Measurements from ENCODE around the gene BLTP2. TPM values are rescaled to one million over a fixed set of nuclear protein-coding genes. Genes with fewer than 3 reads are reported as not detected.
A peak's percentile ranks its signal among the peaks of the same experiment; 100 is the strongest.

BLTP2 gene
- total and polyA plus RNA-seq, 7 donors, result 23.6 to 100 (median 71.0) TPM

DNA sequence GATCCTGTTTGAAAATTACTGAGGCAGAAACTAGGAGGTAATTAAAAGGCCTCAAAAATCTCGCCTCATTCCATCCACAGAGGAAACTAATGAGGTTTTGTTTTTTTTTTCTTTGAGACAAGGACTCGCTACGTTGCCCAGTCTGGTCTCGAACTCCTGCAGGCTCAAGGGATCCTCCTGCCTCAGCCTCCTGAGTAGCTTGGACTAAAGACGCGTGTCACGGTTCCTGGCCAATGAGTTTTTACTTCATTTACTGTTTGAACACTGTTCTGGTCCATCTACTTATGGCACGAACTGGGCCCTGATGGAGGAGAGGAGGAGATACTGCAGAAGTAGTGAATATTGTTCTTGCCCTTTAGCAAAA, 600 bp upstream of the BLTP2 start:
- peaks cover 8 to 60% of the 10 kb centered on the region in 2 donors for H3K36me3 ChIP-seq (ENCODE audit: insufficient read depth in 1 of 2, low read depth in 1 of 2)
- 20 to 40% (median 31%) methylated on average over 8 of the region's 8 CpGs for WGBS, 3 donors
- H3K27me3 ChIP-seq (ENCODE audit: insufficient read depth in 3 of 3, low read length in 2 of 3), result no peaks in the 10 kb centered on the region
- TF ChIP-seq, protein P1, sequence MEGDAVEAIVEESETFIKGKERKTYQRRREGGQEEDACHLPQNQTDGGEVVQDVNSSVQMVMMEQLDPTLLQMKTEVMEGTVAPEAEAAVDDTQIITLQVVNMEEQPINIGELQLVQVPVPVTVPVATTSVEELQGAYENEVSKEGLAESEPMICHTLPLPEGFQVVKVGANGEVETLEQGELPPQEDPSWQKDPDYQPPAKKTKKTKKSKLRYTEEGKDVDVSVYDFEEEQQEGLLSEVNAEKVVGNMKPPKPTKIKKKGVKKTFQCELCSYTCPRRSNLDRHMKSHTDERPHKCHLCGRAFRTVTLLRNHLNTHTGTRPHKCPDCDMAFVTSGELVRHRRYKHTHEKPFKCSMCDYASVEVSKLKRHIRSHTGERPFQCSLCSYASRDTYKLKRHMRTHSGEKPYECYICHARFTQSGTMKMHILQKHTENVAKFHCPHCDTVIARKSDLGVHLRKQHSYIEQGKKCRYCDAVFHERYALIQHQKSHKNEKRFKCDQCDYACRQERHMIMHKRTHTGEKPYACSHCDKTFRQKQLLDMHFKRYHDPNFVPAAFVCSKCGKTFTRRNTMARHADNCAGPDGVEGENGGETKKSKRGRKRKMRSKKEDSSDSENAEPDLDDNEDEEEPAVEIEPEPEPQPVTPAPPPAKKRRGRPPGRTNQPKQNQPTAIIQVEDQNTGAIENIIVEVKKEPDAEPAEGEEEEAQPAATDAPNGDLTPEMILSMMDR (IDR thresholded peaks at IDR 0.05), result no peak
- peaks cover 28% of the 10 kb centered on the region for H3K4me1 ChIP-seq
- intact Hi-C loops (cut with DNase I), result loop anchor here in 1 of 2 donors (10.0 kb wide), 1 partner anchor 269 kb away; no protein-coding TSS in a partner anchor
- ATAC-seq (no peak), DNase-seq (no peak)
- no peaks in the 10 kb centered on the region for H3K9me3 ChIP-seq
- H3K4me3 ChIP-seq, result peak overlapping the region; percentile 87
- peak overlapping the region; percentile 98 for H3K27ac ChIP-seq

DNA sequence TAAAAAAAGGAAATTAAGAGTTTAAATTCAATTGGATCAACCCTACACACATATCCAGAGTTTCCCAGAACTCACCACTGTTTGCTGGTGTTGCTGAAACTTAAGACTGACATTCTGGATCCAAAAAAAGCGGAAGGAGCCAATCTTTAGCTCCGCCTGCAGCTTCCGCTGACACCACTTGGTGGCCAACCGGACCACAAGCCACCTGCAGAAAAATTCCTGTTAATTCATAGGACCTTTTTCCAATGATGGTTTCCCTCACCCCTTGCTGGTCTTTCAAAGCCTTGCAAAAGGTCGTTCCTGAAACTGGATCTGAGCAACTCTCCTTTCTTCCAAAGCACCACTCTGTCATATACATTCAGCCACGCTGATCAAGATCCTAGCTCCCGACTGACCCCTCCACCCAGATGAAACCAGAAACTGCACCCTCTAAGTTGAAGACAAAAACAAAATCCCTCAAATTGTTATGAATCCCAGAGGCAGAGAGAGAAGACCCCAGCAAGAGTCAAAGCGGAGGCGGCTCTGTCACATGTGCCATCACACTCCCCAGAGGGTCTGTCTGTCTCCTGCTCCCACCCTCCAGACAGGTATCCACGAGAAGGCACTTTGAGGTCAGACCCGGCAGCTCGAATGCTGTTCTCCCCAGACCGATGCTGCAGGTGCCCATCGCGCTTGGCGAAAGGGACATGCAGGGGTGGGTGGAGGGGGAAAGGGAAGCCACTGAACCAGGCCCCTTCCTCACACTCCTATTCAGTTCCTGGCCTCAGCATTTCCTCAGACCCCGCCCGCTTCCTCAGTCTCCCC, 773 bp downstream of the BLTP2 start:
- Histone ChIP-seq H3K9me3 (no peaks in the 10 kb centered on the region), H3K27ac (peak overlapping the region; percentile 98), H3K36me3 (ENCODE audit: insufficient read depth in 1 of 2, low read depth in 1 of 2) (peaks cover 12 to 63% of the 10 kb centered on the region in 2 donors), H3K27me3 (ENCODE audit: insufficient read depth in 3 of 3, low read length in 2 of 3) (no peaks in the 10 kb centered on the region), H3K4me3 (peak overlapping the region; percentile 87), H3K4me1 (peaks cover 28% of the 10 kb centered on the region)
- intact Hi-C loops (cut with DNase I), result loop anchor here in 1 of 2 donors (10.0 kb wide), 1 partner anchor 271 kb away; no protein-coding TSS in a partner anchor
- DNase-seq (peak; percentile 42 to 66), ATAC-seq (peak in 3 of 4 donors; percentile 13 to 57 (median 35))
- TF ChIP-seq, protein P1 (IDR thresholded peaks at IDR 0.05), result peak; percentile 54
- WGBS, 3 donors, result 0 to 2% (median 0%) methylated on average over 12 to 18 of the region's 18 CpGs

DNA sequence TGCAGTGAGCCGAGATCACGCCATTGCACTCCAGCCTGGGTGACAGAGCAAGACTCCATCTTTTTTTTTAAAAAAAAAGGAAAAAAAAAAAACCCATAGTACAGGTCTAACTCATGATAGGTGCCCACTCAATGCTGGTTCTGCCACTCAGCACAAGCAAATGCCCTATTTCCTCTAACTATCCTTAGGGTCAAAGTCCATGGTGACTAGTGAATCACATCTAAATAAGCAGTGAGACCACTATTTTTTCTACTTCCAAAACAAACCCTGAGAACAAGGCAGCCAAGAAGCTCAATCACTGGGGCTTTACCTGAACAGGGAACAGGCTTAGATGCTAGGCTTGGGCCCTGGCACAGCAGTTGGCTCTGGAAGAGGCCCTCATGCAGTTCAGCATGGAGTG, 3.4 kb downstream of the BLTP2 start:
- Histone ChIP-seq H3K4me3 (no peak overlapping the region), H3K27me3 (ENCODE audit: insufficient read depth in 3 of 3, low read length in 2 of 3) (no peaks in the 10 kb centered on the region), H3K9me3 (no peaks in the 10 kb centered on the region), H3K36me3 (ENCODE audit: insufficient read depth in 1 of 2, low read depth in 1 of 2) (peaks cover 33 to 72% of the 10 kb centered on the region in 2 donors), H3K4me1 (peaks cover 22% of the 10 kb centered on the region), H3K27ac (no peak overlapping the region)
- intact Hi-C loops (cut with DNase I), result loop anchor here in 1 of 2 donors (10.0 kb wide), 1 partner anchor 273 kb away; no protein-coding TSS in a partner anchor
- TF ChIP-seq, protein P1 (IDR thresholded peaks at IDR 0.05), result no peak
- DNase-seq (no peak), ATAC-seq (no peak)
- WGBS, 3 donors, result 93 to 100% (median 100%) methylated on average over 2 of the region's 2 CpGs

DNA sequence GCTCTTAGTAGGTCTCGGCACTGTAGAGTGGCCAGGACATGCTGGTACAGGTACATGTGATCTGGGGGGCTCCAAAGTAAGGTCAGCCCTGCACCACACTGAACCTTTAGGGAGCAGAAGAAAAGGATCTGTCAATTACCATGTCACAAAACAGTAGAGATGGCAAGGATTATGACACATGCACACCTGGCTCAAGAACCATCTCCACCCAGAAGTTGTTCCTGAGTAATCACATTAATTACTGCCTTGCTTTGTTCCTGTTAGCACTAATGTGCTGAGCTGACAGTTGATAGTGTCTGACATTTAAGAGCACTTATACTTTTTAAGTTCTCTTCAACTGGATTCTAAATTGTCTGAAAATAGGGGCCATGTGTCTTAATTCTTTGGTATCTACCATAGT, 9.5 kb downstream of the BLTP2 start:
- intact Hi-C loops (cut with DNase I), result no loop called here
- Histone ChIP-seq H3K36me3 (ENCODE audit: insufficient read depth in 1 of 2, low read depth in 1 of 2) (peaks cover 44 to 100% of the 10 kb centered on the region in 2 donors), H3K27me3 (ENCODE audit: insufficient read depth in 3 of 3, low read length in 2 of 3) (no peaks in the 10 kb centered on the region), H3K27ac (no peak overlapping the region), H3K4me3 (no peak overlapping the region), H3K4me1 (no peaks in the 10 kb centered on the region), H3K9me3 (no peaks in the 10 kb centered on the region)
- 88 to 100% (median 93%) methylated on average over 1 of the region's 1 CpG for WGBS, 3 donors
- ATAC-seq (no peak), DNase-seq (no peak)
- TF ChIP-seq, protein P1 (IDR thresholded peaks at IDR 0.05), result no peak

Measured in psoas muscle (tissue), 8 donors.